ENCODE results near the gene PPWD1.
"Not testable (repeated sequence)": the region's sequence is repeated elsewhere in the genome, so short reads cannot be mapped to it uniquely, and the experiment has no call there.

PPWD1 gene

GRCh38 chr5:65562731-65563701 lies at the start of gene PPWD1, which contains the start of gene CENPK:
Gene PPWD1, plus strand, starts transcription at chr5:65563296. Its CDS starts 15 bp downstream, at chr5:65563311.
Gene CENPK, minus strand, starts transcription at chr5:65563168. Its CDS starts 8,261 bp downstream, at chr5:65554907.
- peak; percentile 97 for DNase-seq (ENCODE audit: low spot score)

GRCh38 chr5:65525726-65526125 lies 37.4 kb upstream of the PPWD1 start:
- no peak for DNase-seq (ENCODE audit: low spot score)

DNA sequence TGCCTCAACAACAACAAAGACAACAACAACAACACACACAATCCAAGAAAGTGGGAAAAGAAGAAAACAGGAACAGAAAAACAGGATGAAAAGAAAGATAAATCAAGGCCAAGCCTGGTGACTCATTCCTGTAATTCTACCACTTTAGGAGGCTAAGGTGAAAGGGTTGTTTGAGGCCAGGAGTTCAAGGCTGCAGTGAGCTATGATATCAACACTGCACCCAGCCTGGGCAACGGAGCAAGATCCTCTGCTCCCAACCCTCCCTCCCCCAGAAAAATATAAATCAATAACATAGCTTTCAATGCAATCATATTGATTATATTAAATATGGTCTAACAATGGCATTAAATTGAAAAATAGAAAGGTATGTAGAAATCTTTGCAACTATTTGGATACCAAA lies 32.2 kb upstream of the PPWD1 start:
- no peak for DNase-seq (ENCODE audit: low spot score)

DNA sequence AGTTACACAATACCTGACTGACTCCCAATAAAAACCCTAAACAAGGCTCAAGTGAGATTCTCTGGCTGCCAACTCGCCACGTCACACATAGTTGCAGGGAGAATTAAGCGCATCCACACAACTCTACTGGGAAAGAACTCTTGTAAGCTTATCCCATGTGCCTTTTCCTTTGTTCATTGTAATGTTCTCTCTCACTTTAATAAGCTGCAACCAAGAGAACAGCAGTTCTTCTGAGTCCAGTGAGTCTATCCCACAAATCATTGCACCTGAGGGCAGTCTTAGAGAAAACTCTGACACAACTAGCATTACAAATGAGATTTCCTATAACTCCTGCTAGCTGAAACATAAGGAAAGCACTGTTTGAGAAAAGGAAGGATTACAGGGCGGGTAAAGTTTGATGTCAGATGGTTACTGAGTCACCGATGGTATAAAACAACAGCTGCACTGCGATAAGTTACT lies 27.5 kb upstream of the PPWD1 start:
- no peak for DNase-seq (ENCODE audit: low spot score)

DNA sequence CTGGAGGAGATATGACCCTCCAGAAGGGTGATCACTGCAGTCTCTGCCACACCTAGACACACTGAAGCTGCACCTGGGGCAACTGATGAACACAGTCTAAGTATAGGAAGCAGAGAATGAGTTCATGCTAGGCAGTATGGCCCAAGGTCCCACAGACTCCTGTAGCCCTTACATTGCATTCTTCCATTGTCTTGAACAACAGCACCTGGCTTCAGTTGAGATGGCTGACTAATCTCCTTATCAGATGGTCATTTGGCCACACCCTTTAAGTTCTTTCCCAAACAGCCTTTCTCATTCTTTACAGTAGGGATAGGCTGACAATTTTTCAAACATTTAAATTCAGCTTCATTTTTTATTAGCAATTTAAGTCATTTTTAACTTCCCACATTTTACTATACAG lies 23.3 kb upstream of the PPWD1 start:
- DNase-seq (ENCODE audit: low spot score): no peak

DNA sequence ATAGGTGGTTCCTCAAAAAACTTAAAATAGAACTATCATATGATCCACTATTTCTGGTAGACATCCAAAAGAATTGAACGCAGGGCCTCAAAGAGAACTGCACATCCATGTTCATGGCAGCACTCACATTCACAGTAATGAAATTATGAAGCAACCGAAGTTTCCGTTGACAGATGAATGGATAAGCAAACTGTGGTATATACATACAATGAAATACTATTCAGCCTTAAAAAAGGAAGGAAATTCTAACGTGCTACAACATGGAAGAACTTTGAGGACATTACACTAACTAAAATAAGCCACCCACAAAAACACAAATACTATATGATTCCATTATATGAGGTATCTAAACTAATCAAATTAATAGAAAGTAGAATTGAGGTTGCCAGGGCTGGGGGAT lies 18.6 kb upstream of the PPWD1 start:
- DNase-seq (ENCODE audit: low spot score): no peak

GRCh38 chr5:65546141-65546540 lies 17.0 kb upstream of the PPWD1 start:
- no peak for DNase-seq (ENCODE audit: low spot score)

GRCh38 chr5:65548281-65548680 lies 14.8 kb upstream of the PPWD1 start:
- DNase-seq (ENCODE audit: low spot score): no peak

- no peak for DNase-seq (ENCODE audit: low spot score)
Observed at GRCh38 chr5:65553941-65554340, 9.2 kb upstream of the PPWD1 start.

DNA sequence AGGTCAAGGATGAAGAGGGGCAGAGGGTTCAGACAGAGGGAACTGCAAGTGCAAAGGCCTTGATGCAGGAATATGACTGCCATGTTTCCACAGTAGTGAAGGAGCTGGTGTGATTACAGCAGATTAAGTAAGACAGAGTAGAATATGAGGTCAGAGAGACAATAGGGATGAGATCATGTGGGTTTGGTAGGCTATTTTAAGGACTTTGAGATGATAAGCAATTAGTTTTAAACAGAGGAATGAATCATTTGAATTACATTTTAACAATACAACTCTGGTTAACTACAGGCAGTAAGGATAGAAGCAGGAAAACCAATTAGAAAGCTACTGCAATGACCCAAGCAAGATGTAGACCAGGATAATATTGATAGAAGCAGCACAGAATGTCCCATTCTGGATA lies 7.8 kb upstream of the PPWD1 start:
- no peak for DNase-seq (ENCODE audit: low spot score)

DNA sequence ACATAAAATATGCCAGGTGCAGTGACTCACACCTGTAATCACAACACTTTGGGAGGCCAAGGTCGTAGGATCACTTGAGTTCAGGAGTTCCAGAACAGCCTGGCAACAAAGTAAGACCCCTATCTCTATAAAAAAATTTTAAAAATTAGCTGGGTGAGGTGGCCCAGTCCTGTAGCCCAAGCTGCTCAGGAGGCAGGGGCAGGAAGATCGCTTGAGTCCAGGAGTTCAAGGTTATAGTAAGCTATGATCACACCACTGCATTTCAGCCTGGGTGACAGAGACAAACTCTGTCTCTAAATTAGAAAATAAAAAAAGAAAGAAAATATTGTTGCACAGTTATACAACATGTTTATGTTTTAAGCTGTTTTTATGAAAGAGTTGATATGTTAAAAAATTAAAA lies 6.9 kb upstream of the PPWD1 start:
- DNase-seq (ENCODE audit: low spot score): no peak

DNA sequence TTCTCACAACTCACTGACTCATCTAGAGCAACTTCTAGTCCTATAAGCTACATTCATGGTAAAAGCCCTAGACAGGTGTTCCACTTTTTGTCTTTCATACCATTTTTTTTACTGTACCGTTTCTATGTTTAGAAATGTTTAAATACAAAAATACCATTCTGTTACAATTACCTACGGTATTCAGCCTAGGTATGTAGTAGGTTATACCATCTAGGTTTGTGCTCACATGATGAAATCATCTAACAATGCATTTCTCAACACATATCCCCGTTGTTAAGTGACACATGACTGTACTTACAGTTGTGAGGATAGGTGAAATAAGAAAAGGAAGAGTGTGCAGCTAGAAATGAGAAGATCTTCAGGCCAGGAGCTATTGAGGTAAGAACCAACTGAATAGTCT lies 6.4 kb upstream of the PPWD1 start:
- DNase-seq (ENCODE audit: low spot score): no peak

- DNase-seq (ENCODE audit: low spot score): no peak
Observed at GRCh38 chr5:65563777-65564176, 681 bp downstream of the PPWD1 start.

DNA sequence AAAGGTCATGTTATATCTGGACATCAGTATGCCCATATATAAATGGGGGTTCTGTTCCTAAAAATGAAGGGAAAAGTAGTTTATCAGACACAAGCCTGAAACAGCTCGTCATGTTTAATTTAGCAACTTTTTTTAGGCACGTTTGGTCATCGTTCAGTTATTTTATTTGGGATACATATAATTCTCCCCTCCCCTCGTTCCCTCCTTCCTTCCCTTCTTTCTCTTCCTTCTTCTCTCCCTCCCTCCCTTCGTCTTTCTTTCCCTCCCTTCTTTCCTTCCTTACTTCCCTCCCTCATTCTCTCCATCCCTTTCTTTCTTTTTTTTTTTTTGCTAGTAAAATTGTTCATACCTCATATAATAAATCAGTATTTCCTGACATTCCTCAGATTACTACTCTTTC lies 3.4 kb downstream of the PPWD1 start:
- DNase-seq (ENCODE audit: low spot score): no peak

GRCh38 chr5:65570598-65571226 lies 7.6 kb downstream of the PPWD1 start:
- DNase-seq (ENCODE audit: low spot score): no peak

GRCh38 chr5:65577141-65577540 lies 14.0 kb downstream of the PPWD1 start:
- no peak for DNase-seq (ENCODE audit: low spot score)

GRCh38 chr5:65588694-65589093 lies 25.6 kb downstream of the PPWD1 start:
- no peak for DNase-seq (ENCODE audit: low spot score)

GRCh38 chr5:65601761-65602160 lies 38.7 kb downstream of the PPWD1 start:
- not testable (repeated sequence) for DNase-seq (ENCODE audit: low spot score)

DNA sequence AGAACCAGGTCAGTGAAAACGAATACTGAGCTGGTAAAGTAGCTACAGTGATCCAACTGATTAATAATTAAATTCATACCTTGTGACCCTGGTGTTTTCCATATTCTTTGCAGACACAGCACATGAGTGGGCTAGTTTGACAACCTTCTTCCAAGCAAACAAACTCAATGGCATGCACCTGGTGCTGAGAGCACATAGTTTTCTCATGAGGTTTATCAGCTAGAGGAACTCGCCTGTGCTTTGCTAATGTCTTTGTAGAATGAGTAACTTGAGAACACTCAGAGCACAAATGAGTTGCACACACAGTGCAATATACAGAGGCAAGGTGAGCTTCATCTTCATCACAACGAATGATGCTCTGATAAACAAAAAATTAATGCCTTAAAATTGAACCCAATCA lies 48.4 kb downstream of the PPWD1 start:
- no peak for DNase-seq (ENCODE audit: low spot score)

- no peak for DNase-seq (ENCODE audit: low spot score)
Observed at GRCh38 chr5:65612298-65612907, 49.3 kb downstream of the PPWD1 start.

DNA sequence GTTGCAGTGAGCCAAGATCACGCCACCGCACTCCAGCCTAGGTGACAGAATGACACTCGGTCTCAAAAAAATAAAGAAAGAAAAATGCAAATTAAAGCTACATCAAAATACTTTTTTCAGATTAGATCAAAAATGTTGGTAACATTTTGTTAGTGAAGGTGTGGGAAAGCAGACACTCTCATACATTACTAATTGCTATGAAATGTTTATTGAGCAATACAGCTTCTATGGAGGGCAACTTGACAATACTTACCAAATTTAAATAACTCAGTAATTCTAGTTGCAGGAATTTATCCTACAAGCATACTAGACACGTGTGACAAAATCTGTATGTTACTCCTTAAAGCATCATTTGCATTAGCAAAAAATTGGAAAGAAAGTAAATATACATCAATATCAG lies 56.9 kb downstream of the PPWD1 start:
- DNase-seq (ENCODE audit: low spot score): no peak

GRCh38 chr5:65621961-65622360 lies 58.9 kb downstream of the PPWD1 start:
- not testable (repeated sequence) for DNase-seq (ENCODE audit: low spot score)

DNA sequence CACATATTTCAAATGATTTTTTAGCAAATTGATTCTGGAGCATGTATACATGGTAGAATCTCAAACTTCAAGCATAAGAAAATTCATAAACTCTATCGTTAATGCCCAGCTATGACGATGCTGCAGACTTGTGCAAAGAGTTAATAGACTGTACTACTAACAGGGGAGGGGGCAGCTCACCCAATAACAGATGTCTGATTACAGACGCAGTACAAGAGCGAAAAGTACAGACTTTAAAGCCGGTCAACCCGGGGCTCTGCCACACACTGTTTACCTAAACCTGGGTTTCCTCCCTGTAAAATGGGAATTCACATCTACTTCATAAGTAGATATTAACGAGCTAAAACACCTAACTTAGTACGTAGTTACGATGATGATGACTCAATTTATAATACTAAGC lies 60.4 kb downstream of the PPWD1 start:
- DNase-seq (ENCODE audit: low spot score): no peak

All from AG20443 (cell line).